AG04450 (cell line): ENCODE results near the gene SDCBP2. TPM values are rescaled to one million over a fixed set of nuclear protein-coding genes. Genes with fewer than 3 reads are reported as not detected.

Source experiments
- CTCF ChIA-PET: fragments of 300-600, 350-600 bp; formaldehyde crosslinking; extraction: SDS; loops from one replicate; lab custom pipeline; 2022; ENCODE audit warnings: antibody characterized with exemption, inconsistent platforms; lab: Charles Lee
- POLR2A ChIA-PET: fragments of 350-600 bp; formaldehyde crosslinking; extraction: SDS; loops from one replicate; lab custom pipeline; 2021; ENCODE audit warnings: antibody characterized with exemption, inconsistent platforms; lab: Yijun Ruan, JAX
- DNase-seq: peaks from one replicate; pipeline ENCODE4 v3.0.0-alpha.2; 2011; ENCODE audit warnings: low read depth, low spot score
- H3K27ac ChIP-seq: one replicate; pipeline ENCODE4 v1.5.1; 2012; ENCODE audit warnings: low read depth, low read length, control low read depth
- H3K27me3 ChIP-seq: one replicate; pipeline ENCODE4 v1.6.0; 2012; ENCODE audit warnings: low read length; ENCODE audit not compliant: control insufficient read depth, insufficient read depth
- H3K4me3 ChIP-seq: 2 replicates; pipeline ENCODE4 v1.5.1; 2011; ENCODE audit warnings: mild to moderate bottlenecking, low read depth, low read length, control low read depth
- H3K9me3 ChIP-seq: 2 replicates; pipeline ENCODE4 v1.5.1; 2012; ENCODE audit warnings: low read length; ENCODE audit not compliant: control insufficient read depth, insufficient read depth
- CTCF ChIP-seq: IDR thresholded peaks from 2 replicates; pipeline ENCODE4 v1.5.1; 2011; ENCODE audit warnings: low read depth, low read length, control low read depth, inconsistent platforms
- polyA plus RNA-seq: library from polyadenylated mRNA; depleted of rRNA; stranded (reverse); fragments of >200 nt; gene quantifications from 2 replicates; pipeline ENCODE4 v1.2.3, GENCODE V29; 2011

The SDCBP2 gene
- polyA plus RNA-seq, 1 experiment, result 2.0 TPM

- H3K27ac ChIP-seq, result peak overlapping the region; percentile 4
- ChIA-PET POLR2A (interaction anchor here (0.6 kb wide), 1 partner anchor 34 kb away, joined by 3 read pairs; no protein-coding TSS in a partner anchor), CTCF (interaction anchor here (0.6 to 1.4 kb wide), 3 partner anchors 51 to 113 kb away, joined by 3 to 5 read pairs (median 3); no protein-coding TSS in a partner anchor)
- TF ChIP-seq CTCF, result no peak
- no peak for DNase-seq
- H3K4me3 ChIP-seq, result no peak overlapping the region
- H3K9me3 ChIP-seq, result no peaks in the 10 kb centered on the region
- H3K27me3 ChIP-seq, result no peaks in the 10 kb centered on the region
Observed at GRCh38 chr20:1376408-1377270, 47.7 kb upstream of the SDCBP2 start.

GRCh38 chr20:1376007-1376406, 47.1 kb upstream of the SDCBP2 start:
- DNase-seq, result no peak
- ChIA-PET POLR2A (no interaction called here), CTCF (interaction anchor here (0.6 kb wide), 1 partner anchor 112 kb away, joined by 3 read pairs; no protein-coding TSS in a partner anchor)
- no peak for TF ChIP-seq CTCF
- no peak overlapping the region for H3K4me3 ChIP-seq
- no peaks in the 10 kb centered on the region for H3K9me3 ChIP-seq
- peak overlapping the region; percentile 4 for H3K27ac ChIP-seq
- no peaks in the 10 kb centered on the region for H3K27me3 ChIP-seq

- Histone ChIP-seq H3K4me3 (no peak overlapping the region), H3K9me3 (no peaks in the 10 kb centered on the region), H3K27ac (peak overlapping the region; percentile 4), H3K27me3 (no peaks in the 10 kb centered on the region)
- no peak for TF ChIP-seq CTCF
- ChIA-PET POLR2A (no interaction called here), CTCF (no interaction called here)
- peak; percentile 55 for DNase-seq
Observed at GRCh38 chr20:1375515-1375914, 46.6 kb upstream of the SDCBP2 start.

GRCh38 chr20:1374246-1374645, 45.3 kb upstream of the SDCBP2 start:
- H3K4me3 ChIP-seq, result no peak overlapping the region
- H3K9me3 ChIP-seq, result no peaks in the 10 kb centered on the region
- ChIA-PET POLR2A (interaction anchor here (0.6 kb wide), 1 partner anchor 51 kb away, joined by 3 read pairs; no protein-coding TSS in a partner anchor), CTCF (no interaction called here)
- H3K27me3 ChIP-seq, result no peaks in the 10 kb centered on the region
- no peak for TF ChIP-seq CTCF
- H3K27ac ChIP-seq, result no peak overlapping the region
- no peak for DNase-seq

GRCh38 chr20:1373614-1374013, 44.7 kb upstream of the SDCBP2 start:
- POLR2A ChIA-PET, result interaction anchor here (0.5 kb wide), 1 partner anchor 110 kb away, joined by 7 read pairs; no protein-coding TSS in a partner anchor
- Histone ChIP-seq H3K9me3 (no peaks in the 10 kb centered on the region), H3K27me3 (no peaks in the 10 kb centered on the region), H3K27ac (no peak overlapping the region), H3K4me3 (no peak overlapping the region)
- TF ChIP-seq CTCF, result no peak
- DNase-seq, result no peak
- CTCF ChIA-PET, result no interaction called here
